Measurements from ENCODE around the gene WDR33. TPM values are rescaled to one million over a fixed set of nuclear protein-coding genes. Genes with fewer than 3 reads are reported as not detected.

WDR33 gene
- total RNA-seq, 1 experiment from 2014 or later: 87.1 TPM

GRCh38 chr2:127652786-127653357 is 158.1 kb downstream of the WDR33 start:
- Histone ChIP-seq H3K9me3 (ENCODE audit: low read depth, low read length, poor library complexity, severe bottlenecking) (no peaks in the 10 kb centered on the region), H3K4me1 (ENCODE audit: insufficient read depth, low read length, poor library complexity, severe bottlenecking) (peaks cover 5% of the 10 kb centered on the region), H3K27me3 (replicated peaks; ENCODE audit: insufficient read depth, low read depth, low read length, poor library complexity) (no peaks in the 10 kb centered on the region), H3K36me3 (ENCODE audit: insufficient read depth, low read length, poor library complexity, severe bottlenecking) (no peaks in the 10 kb centered on the region), H3K4me3 (ENCODE audit: low read depth, low read length, poor library complexity, severe bottlenecking) (no peak overlapping the region), H3K27ac (ENCODE audit: low read depth, low read length, poor library complexity, severe bottlenecking) (no peak overlapping the region)
- no peak for TF ChIP-seq EZH2 (IDR thresholded peaks at IDR 0.05; ENCODE audit: borderline replicate concordance, low read depth, low read length, poor library complexity, severe bottlenecking)
- no peak for TF ChIP-seq CTCF (conservative IDR thresholded peaks at IDR 0.05; ENCODE audit: low read depth, low read length)
- intact Hi-C loops (cut with micrococcal nuclease; ENCODE audit: unreplicated experiment): no loop called here
- CTCF ChIA-PET: no interaction called here
- POLR2A ChIA-PET (ENCODE audit: low non-redundant PET): no interaction called here
- DNase-seq (ENCODE audit: low spot score): no peak
- no TSS peak for BruUV-seq (replicated peaks)

GRCh38 chr2:127651971-127652550 is 158.9 kb downstream of the WDR33 start:
- no TSS peak for BruUV-seq (replicated peaks)
- TF ChIP-seq CTCF (conservative IDR thresholded peaks at IDR 0.05; ENCODE audit: low read depth, low read length) (no peak), EZH2 (IDR thresholded peaks at IDR 0.05; ENCODE audit: borderline replicate concordance, low read depth, low read length, poor library complexity, severe bottlenecking) (no peak)
- intact Hi-C loops (cut with micrococcal nuclease; ENCODE audit: unreplicated experiment): no loop called here
- Histone ChIP-seq H3K27me3 (replicated peaks; ENCODE audit: insufficient read depth, low read depth, low read length, poor library complexity) (no peaks in the 10 kb centered on the region), H3K36me3 (ENCODE audit: insufficient read depth, low read length, poor library complexity, severe bottlenecking) (no peaks in the 10 kb centered on the region), H3K4me1 (ENCODE audit: insufficient read depth, low read length, poor library complexity, severe bottlenecking) (peaks cover 5% of the 10 kb centered on the region), H3K27ac (ENCODE audit: low read depth, low read length, poor library complexity, severe bottlenecking) (no peak overlapping the region), H3K9me3 (ENCODE audit: low read depth, low read length, poor library complexity, severe bottlenecking) (no peaks in the 10 kb centered on the region), H3K4me3 (ENCODE audit: low read depth, low read length, poor library complexity, severe bottlenecking) (no peak overlapping the region)
- no peak for DNase-seq (ENCODE audit: low spot score)
- ChIA-PET CTCF (no interaction called here), POLR2A (ENCODE audit: low non-redundant PET) (no interaction called here)

GRCh38 chr2:127651381-127651809 is 159.6 kb downstream of the WDR33 start:
- Histone ChIP-seq H3K27ac (ENCODE audit: low read depth, low read length, poor library complexity, severe bottlenecking) (no peak overlapping the region), H3K27me3 (replicated peaks; ENCODE audit: insufficient read depth, low read depth, low read length, poor library complexity) (no peaks in the 10 kb centered on the region), H3K9me3 (ENCODE audit: low read depth, low read length, poor library complexity, severe bottlenecking) (no peaks in the 10 kb centered on the region), H3K4me3 (ENCODE audit: low read depth, low read length, poor library complexity, severe bottlenecking) (no peak overlapping the region), H3K4me1 (ENCODE audit: insufficient read depth, low read length, poor library complexity, severe bottlenecking) (peaks cover 5% of the 10 kb centered on the region), H3K36me3 (ENCODE audit: insufficient read depth, low read length, poor library complexity, severe bottlenecking) (no peaks in the 10 kb centered on the region)
- ChIA-PET POLR2A (ENCODE audit: low non-redundant PET) (no interaction called here), CTCF (no interaction called here)
- TF ChIP-seq EZH2 (IDR thresholded peaks at IDR 0.05; ENCODE audit: borderline replicate concordance, low read depth, low read length, poor library complexity, severe bottlenecking) (no peak), CTCF (conservative IDR thresholded peaks at IDR 0.05; ENCODE audit: low read depth, low read length) (no peak)
- no peak for DNase-seq (ENCODE audit: low spot score)
- intact Hi-C loops (cut with micrococcal nuclease; ENCODE audit: unreplicated experiment): no loop called here
- no TSS peak for BruUV-seq (replicated peaks)

Other genes with a start within 250 kb of the WDR33 start
- gene GPR17, start 165.0 kb downstream of the WDR33 start, total RNA-seq (2021): 0.28 and 0.45 TPM in 2 replicates
- 1.2 and 1.5 TPM in 2 replicates for gene LIMS2, start 135.6 kb downstream of the WDR33 start, total RNA-seq (2021)
- 7.1 and 7.6 TPM in 2 replicates for gene SFT2D3, start 109.7 kb downstream of the WDR33 start, total RNA-seq (2021)
- gene POLR2D, start 47.0 kb upstream of the WDR33 start, total RNA-seq (2021): 88.4 and 90.0 TPM in 2 replicates
- gene AMMECR1L, start 74.8 kb upstream of the WDR33 start, total RNA-seq (2021): 24.1 and 26.0 TPM in 2 replicates
- gene SAP130, start 216.9 kb upstream of the WDR33 start, total RNA-seq (2021): 40.4 and 44.7 TPM in 2 replicates